Ovary (tissue), 3 donors: ENCODE results near the gene FTCD.

Source experiments
- POLR2A ChIP-seq: fragments of 450-650 bp; IDR thresholded peaks from one replicate; pipeline ENCODE4 v1.6.1; 2017; ENCODE audit warnings: antibody characterized with exemption, mild to moderate bottlenecking, moderate library complexity
- TF ChIP-seq, protein P1 (sequence below), 3 donors: fragments of 450-650 bp in 2 of 3; fragments of 200-600 bp in 1 of 3; IDR thresholded peaks; one replicate each; pipeline versions ENCODE4 v1.5.1 to v1.8.0; 2016 to 2022; ENCODE audit warnings: antibody characterized with exemption in 3 of 3, mild to moderate bottlenecking in 1 of 3
- donor health status: DM: no; HTN: no; CAD: no.

DNA sequence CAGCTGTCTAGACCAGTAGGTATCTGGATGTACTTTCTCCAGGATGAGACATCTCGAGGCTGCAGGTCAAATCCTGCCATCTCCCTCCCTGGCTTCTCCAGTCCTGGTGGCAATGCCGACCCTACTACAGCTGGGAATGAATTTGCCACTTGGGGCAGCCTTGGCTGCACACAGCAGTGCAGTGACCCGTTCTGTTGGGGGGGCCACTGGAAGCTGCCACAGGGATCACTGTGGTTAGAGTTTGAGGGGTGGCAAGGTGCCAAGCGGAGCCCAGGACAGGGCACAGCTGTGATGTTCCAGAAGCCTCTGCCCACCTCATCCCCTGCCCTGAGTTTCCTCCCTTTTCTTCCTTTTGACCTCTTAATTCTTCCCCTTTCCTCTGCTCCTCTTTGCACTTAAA lies 40.4 kb downstream of the FTCD start:
- TF ChIP-seq, protein P1, sequence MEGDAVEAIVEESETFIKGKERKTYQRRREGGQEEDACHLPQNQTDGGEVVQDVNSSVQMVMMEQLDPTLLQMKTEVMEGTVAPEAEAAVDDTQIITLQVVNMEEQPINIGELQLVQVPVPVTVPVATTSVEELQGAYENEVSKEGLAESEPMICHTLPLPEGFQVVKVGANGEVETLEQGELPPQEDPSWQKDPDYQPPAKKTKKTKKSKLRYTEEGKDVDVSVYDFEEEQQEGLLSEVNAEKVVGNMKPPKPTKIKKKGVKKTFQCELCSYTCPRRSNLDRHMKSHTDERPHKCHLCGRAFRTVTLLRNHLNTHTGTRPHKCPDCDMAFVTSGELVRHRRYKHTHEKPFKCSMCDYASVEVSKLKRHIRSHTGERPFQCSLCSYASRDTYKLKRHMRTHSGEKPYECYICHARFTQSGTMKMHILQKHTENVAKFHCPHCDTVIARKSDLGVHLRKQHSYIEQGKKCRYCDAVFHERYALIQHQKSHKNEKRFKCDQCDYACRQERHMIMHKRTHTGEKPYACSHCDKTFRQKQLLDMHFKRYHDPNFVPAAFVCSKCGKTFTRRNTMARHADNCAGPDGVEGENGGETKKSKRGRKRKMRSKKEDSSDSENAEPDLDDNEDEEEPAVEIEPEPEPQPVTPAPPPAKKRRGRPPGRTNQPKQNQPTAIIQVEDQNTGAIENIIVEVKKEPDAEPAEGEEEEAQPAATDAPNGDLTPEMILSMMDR (IDR thresholded peaks at IDR 0.05): no peak
- no peak for TF ChIP-seq POLR2A
